GDM1 (cell line): ENCODE results near the gene SOCS3.

Experiments used
- DNase-seq: peaks from one replicate; lab custom pipeline; 2025; lab: John Stamatoyannopoulos, UW

The SOCS3 gene

GRCh38 chr17:78390241-78391050 lies 30.6 kb upstream of the SOCS3 start:
- no peak for DNase-seq

DNA sequence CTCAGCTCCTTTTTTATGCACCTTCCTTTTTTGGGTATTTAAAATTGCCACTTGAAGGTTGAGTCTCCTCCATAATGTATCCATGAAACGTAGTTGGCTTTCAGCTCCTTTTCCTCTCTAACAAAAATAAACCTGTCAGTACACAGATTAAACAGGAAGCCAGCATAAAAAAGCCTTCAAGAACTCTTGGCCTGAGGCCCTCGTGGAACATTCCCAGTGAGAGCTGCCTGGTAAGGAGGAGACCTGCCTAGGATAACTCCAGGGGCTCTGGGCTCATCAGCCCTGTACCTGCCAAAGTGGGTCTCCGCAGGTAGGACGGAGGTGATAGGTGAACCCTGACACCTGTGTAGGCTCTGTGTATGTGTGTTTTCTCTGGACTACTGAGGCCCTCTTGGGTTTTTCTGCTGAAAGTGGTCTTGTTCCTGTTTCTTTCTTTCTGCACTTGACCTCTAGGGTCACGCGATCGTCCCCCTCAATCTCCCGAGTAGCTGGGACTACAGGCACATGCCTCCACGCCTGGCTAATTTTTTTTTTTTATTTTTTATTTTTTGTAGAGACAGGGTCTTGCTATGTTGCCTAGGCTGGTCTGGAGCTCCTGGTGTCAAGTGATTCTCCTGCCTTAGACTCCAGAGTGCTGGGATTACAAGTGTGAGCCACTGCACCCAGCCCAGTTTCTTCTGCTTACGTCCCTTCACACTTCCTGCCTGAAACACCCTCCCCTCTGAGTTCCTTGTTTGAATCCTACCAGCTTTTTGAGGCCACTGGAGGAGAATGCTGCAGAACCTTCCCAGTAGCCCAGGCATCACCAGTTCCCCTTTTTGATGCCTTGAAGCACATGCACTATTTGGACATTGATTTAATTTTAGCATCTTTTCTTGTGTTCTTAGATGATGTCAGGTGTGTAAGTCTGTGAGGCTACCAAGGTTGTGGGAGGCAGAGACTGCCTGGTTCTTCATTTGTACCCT lies 28.4 kb upstream of the SOCS3 start:
- peak; percentile 66 for DNase-seq

- no peak for DNase-seq
These were observed 24.8 kb upstream of the SOCS3 start for GRCh38 chr17:78384479-78385175.

GRCh38 chr17:78383725-78384471 lies 24.0 kb upstream of the SOCS3 start:
- DNase-seq, result peak; percentile 56

GRCh38 chr17:78381601-78382232 lies 21.8 kb upstream of the SOCS3 start:
- peak; percentile 21 for DNase-seq

DNA sequence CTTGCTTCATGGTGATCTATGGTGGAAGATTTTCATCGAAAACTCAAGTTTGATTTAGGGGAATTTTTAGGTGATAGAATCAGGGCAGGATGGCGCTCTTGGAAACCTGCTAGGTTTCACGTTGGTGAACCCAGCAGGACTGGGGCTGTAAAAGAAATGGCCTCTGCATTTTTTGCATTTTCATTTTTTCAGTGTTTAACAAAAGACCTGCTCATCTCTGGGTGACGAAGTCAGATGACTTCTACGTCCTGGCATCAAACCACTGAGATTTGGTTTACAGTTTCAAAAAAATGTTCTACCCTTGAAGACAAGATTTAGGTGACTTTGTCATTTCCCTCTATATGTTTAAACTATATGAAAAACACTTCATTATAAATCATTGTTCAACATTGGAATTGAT lies 20.5 kb upstream of the SOCS3 start:
- DNase-seq, result no peak

- DNase-seq, result no peak
These were observed 19.2 kb upstream of the SOCS3 start for GRCh38 chr17:78379131-78379491.

GRCh38 chr17:78378225-78379130 lies 18.6 kb upstream of the SOCS3 start, which contains the start of gene PGS1:
Gene PGS1, plus strand, starts transcription at chr17:78378649. Its CDS starts 17 bp downstream, at chr17:78378666.
- DNase-seq, result peak; percentile 64

GRCh38 chr17:78377858-78378224 lies 18.0 kb upstream of the SOCS3 start:
- DNase-seq, result no peak

- DNase-seq, result no peak
These were observed 16.3 kb upstream of the SOCS3 start for GRCh38 chr17:78376161-78376560.

- no peak for DNase-seq
These were observed 15.7 kb upstream of the SOCS3 start for GRCh38 chr17:78375401-78376151.

GRCh38 chr17:78374631-78375274 lies 14.9 kb upstream of the SOCS3 start:
- no peak for DNase-seq

DNA sequence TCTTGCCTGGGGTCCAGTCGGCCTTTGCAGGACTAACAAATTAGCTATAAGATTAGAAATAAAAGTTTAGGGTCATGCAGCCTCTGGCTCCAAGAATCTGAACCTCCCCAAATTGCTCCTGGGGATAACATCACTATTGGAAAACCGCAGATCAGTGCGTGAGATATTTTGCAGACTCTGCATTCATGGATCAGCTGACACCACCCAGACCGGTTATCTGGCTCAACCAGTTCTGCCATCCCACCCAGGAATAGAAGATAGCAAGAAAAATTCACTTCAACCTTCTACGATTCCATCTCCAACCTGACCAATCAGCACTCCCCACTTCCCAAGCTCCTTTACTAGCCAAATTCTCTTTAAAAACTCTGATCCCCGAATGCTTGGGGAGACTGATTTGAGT lies 14.3 kb upstream of the SOCS3 start:
- no peak for DNase-seq

DNA sequence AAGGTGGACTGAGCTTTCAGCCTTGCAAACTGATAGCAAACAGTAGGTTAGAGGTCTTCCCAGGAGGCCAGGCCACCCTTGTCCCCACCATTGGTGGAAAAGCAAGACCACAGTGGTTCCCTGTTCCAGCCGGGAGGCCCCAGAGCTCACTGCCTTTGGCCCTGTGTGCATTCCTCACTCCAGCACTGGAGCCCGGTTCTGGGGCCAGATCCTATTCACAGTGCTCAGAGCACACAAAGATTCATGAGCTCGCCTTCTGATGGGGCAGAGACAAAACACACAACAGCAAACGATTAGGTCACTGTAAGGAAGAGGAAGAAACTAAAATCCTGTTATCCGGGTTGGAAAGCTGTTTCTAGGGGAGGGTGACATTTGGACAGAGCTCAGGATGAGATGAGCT lies 13.0 kb upstream of the SOCS3 start:
- DNase-seq, result no peak

DNA sequence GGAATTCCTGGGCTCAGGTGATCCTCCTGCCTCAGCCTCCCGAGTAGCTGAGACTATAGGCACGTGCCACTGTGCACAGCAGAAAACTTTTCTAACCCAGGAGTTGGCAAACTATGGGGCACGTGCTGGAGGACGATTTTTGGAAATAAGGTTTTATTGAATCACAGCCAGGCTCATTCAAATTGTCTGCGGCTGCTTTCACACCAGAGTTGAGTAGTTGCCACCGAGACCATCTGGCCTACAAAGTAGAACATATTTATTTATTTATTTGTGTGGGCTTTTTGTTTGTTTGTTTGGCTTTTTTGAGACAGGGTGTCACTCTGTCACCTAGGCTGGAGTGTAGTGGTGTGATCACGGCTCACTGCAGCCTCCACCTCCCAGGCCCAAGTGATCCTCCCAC lies 11.2 kb upstream of the SOCS3 start:
- DNase-seq, result no peak

DNA sequence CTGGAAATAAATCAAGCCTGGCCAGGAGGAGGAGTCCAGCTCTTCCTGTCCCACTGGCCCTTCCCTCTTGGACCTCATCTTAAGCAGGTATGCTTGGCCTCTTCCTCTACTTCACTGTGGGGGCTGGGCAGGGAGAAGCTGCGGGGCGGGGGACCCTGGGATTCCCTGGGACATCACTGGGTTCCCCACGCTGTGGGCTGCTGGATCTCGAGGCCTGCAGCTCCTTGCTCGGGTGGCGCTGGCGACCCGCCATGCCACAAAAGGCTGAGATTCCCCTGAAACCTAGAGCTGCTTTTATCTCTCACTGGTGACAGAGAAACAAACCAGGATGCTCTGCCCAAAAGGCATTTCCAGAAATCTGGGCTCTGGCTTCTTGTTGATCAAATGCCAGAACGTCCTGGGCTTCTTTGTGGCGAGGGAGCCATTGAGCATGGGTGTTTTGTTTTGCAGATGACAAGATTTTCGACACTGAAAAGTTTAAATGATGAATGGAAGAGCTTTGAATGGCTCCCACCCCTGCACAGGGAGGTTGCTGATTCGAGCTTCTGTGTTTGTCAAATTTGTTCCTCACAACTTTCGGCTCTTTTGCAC lies 10.0 kb upstream of the SOCS3 start:
- DNase-seq, result no peak

GRCh38 chr17:78368854-78369495 lies 9.1 kb upstream of the SOCS3 start:
- DNase-seq, result no peak

DNA sequence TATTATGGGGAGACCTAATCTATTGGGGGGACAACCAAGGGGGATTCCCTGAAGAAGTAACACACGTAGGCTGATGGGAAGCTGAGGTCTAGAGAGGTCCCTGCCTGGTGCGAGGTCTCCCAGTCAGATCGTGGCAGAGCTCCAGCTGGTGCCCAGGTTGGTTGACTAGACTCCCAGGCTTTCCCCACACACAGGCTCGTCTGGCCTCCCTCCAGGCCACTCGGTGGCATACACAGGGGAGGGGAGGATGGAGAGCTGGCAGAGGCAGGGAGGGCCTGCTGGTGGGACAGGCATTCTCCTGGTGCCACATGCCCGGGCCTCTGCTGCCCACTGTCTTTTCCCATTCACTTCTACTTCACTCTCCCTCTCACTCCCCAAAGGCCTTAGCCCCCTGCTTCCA lies 8.5 kb upstream of the SOCS3 start:
- no peak for DNase-seq
